Pancreas (tissue), 10 donors: ENCODE results near the gene VTA1. TPM values are rescaled to one million over a fixed set of nuclear protein-coding genes. Genes with fewer than 3 reads are reported as not detected.
A peak's percentile ranks its signal among the peaks of the same experiment; 100 is the strongest.
"Not testable (repeated sequence)": the region's sequence is repeated elsewhere in the genome, so short reads cannot be mapped to it uniquely, and the experiment has no call there.

ENCODE experiments used
- ATAC-seq, 4 donors: fragments of 200-7000 bp; cut with Tn5 transposase; one replicate each; pipeline versions ENCODE4 v1.8.0 to v1.9.1; 2020; ENCODE audit warnings: mild to moderate bottlenecking in 4 of 4, moderate library complexity in 4 of 4
- DNase-seq, 6 donors: peaks; one replicate each; pipeline ENCODE4 v3.0.0-alpha.2; 2020
- FAIRE-seq: peaks from 2 replicates; lab custom pipeline; 2012; peaks lifted over from hg19 to GRCh38; lab: Jason Lieb, UNC
- H3K27ac ChIP-seq, 4 donors: fragments of 200-600 bp; sonication (generic); 1 replicate in 3 of 4; 2 replicates in 1 of 4; pipeline versions ENCODE4 v1.5.0 to v1.8.0; 2020
- H3K27me3 ChIP-seq, 4 donors: fragments of 200-600 bp; one replicate each; pipeline ENCODE4 v1.8.0; 2021
- H3K36me3 ChIP-seq, 3 donors: fragments of 200-600 bp; sonication (generic) in 1 of 3; one replicate each; pipeline versions ENCODE4 v1.5.0 to v1.8.0; 2020 to 2021
- H3K4me1 ChIP-seq, 3 donors: fragments of 200-600 bp; one replicate each; pipeline ENCODE4 v1.8.0; 2021
- H3K4me3 ChIP-seq, 4 donors: fragments of 200-600 bp; sonication (generic) in 2 of 4; one replicate each; pipeline versions ENCODE4 v1.5.0 to v1.8.0; 2020 to 2021
- H3K9me3 ChIP-seq, 4 donors: fragments of 200-600 bp; one replicate each; pipeline ENCODE4 v1.8.0; 2021
- CTCF ChIP-seq, 4 donors: fragments of 200-600 bp; sonication (generic) in 3 of 4; IDR thresholded peaks; one replicate each; pipeline versions ENCODE4 v1.5.0 to v1.8.0; 2021; ENCODE audit warnings: antibody characterized with exemption in 4 of 4
- WGBS, 2 donors: extraction: QIAGEN DNeasy Blood & Tissue Kit; methylation state at CpG; one replicate each; pipeline ENCODE4 v1.1.7; 2013; 5-methylcytosine and 5-hydroxymethylcytosine counted together
- intact Hi-C, 3 donors: fragments of 100-400 bp; cut with DNase I; formaldehyde crosslinking; loops; one replicate each; pipeline versions ENCODE4 v1.11.1 to v1.14.2; 2022
- polyA plus RNA-seq, 2 donors: library from polyadenylated mRNA; stranded (reverse); fragments of 200-250 nt; gene quantifications; one replicate each; pipeline ENCODE4 v1.2.3, GENCODE V29; 2013
- total RNA-seq, 6 donors: library from RNA; stranded (reverse); fragmentation: NEBNext Ultra II Directional in 4 of 6; extraction: Animal tissue kit (Norgen Biotek cat#: 25700) in 4 of 6; gene quantifications; one replicate each; pipeline versions ENCODE4 v1.2.1 to v1.2.4, GENCODE V29; 2021 to 2023
- donor health status: healthy with polysubstance abuse.
- donor health status: DM: no; HTN: no; CAD: no; lungs with moderate emphysema.
- donor health status: DM: no; HTN: no; CAD: no.
- donor health status: control.
- donor health status: control.
- donor health status: Bipolar disorder and iron deficiency.
- donor health status: DM: yes; HTN: yes; CAD: no.
- donor health status: DM: no; HTN: no; CAD: no.
- donor health status: DM: no; HTN: no; CAD: no.
- donor health status: DM: yes; HTN: yes; CAD: no.

Gene VTA1
- total and polyA plus RNA-seq, 8 donors = 6.2 to 20.3 (median 14.1) TPM

DNA sequence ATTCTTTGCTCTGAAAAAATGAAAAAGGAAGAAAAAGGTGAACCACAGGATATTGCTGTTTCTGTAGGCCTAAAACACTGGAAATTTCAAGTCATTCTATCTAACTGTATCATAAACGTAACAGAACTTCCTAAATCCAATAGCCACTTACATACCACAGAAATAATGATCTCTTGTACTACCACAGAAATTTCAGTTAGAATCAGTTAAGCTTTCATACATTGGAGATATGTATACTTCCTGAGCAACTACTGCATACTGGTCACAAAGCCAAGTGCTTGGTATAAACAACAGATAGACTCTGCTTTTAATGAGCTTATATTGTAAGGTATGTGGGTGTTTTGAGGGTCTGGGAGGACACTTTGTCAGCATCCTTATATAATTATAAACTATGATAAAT, 38.6 kb downstream of the VTA1 start:
- no peak for TF ChIP-seq CTCF (IDR thresholded peaks at IDR 0.05)
- H3K36me3 ChIP-seq = no peaks in the 10 kb centered on the region
- no peaks in the 10 kb centered on the region for H3K4me1 ChIP-seq
- intact Hi-C loops = no loop called here
- no peak overlapping the region for H3K27ac ChIP-seq
- H3K9me3 ChIP-seq = no peaks in the 10 kb centered on the region
- FAIRE-seq (no peak), DNase-seq (no peak), ATAC-seq (no peak)
- H3K27me3 ChIP-seq = no peaks in the 10 kb centered on the region
- no peak overlapping the region for H3K4me3 ChIP-seq
- 91 to 97% methylated on average over 1 of the region's 1 CpG for WGBS, 2 donors

DNA sequence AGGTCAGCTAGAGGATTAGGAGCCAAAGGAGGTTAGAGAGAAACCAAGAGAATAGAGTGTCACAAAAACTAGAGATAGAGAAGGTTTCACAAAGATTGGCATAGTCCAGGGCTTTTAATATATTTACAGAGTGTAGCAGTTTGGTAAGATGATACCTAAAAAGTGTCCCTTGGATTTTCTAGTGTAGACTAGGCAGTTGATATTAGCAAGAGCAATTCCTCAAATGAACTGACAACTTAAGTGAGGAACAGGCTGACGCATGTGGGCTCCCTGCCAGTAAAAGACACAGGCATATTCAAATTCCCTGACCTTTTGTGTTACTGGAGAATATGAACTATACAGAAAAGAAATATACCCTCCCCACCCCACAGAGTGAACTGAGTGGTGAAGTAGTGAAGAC, 40.1 kb downstream of the VTA1 start:
- Histone ChIP-seq H3K27me3 (no peaks in the 10 kb centered on the region), H3K4me1 (no peaks in the 10 kb centered on the region), H3K4me3 (no peak overlapping the region), H3K27ac (no peak overlapping the region), H3K36me3 (no peaks in the 10 kb centered on the region), H3K9me3 (no peaks in the 10 kb centered on the region)
- no peak for TF ChIP-seq CTCF (IDR thresholded peaks at IDR 0.05)
- whole genome bisulfite sequencing, 2 donors = 21 to 40% methylated on average over 1 of the region's 1 CpG
- intact Hi-C loops = no loop called here
- FAIRE-seq (no peak), DNase-seq (peak in 1 of 6 donors; percentile 13), ATAC-seq (peak in 2 of 4 donors; percentile 56 to 63)

DNA sequence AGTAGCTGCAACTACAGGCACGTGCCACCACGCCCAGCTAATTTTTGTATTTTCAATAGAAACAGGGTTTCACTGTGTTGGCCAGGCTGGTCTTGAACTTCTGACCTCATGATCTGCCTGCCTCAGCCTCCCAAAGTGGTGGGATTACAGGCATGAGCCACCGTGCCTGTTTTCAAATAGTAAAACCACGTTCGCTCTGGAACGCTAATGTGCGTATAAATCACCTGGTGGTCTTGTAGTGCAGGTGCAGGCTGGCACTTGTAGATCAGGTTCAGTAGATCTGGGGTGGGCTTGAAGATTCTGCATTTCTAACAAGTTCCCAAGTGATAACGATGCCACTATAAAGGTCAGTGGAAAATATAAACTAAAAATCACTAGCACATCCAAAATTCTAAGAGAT, 41.3 kb downstream of the VTA1 start:
- H3K9me3 ChIP-seq, DNase-seq, H3K27ac ChIP-seq, H3K36me3 ChIP-seq, H3K4me3 ChIP-seq, FAIRE-seq, H3K4me1 ChIP-seq, intact Hi-C loops, H3K27me3 ChIP-seq, ATAC-seq: not testable (repeated sequence)
- WGBS, 2 donors = 97 to 98% methylated on average over 8 of the region's 8 CpGs

GRCh38 chr6:142189057-142189456, 42.0 kb downstream of the VTA1 start:
- intact Hi-C loops = no loop called here
- Histone ChIP-seq H3K4me3 (no peak overlapping the region), H3K27ac (no peak overlapping the region), H3K9me3 (no peaks in the 10 kb centered on the region), H3K4me1 (no peaks in the 10 kb centered on the region), H3K36me3 (no peaks in the 10 kb centered on the region), H3K27me3 (no peaks in the 10 kb centered on the region)
- FAIRE-seq = no peak
- TF ChIP-seq CTCF (IDR thresholded peaks at IDR 0.05) = no peak
- DNase-seq = no peak
- WGBS, 2 donors = 70 to 95% methylated on average over 2 of the region's 2 CpGs
- ATAC-seq = no peak

DNA sequence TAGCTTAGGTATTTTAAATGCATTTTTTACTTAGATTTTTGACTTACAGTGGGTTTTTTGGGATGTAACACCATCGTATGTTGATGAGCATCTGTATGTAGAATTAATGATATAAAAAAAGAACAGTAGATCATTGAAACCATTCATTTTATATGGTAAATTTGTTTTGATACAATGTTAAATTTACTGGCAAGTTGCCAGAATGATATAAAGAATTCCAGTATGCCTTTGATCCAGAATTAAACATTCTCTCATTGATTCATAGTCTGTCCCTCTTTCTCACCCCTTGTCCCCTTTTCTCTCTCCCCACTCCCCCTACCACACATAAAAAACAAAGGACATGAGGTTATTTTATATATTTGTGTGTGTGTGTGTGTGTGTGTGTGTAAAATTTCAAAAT, 45.3 kb downstream of the VTA1 start:
- Histone ChIP-seq H3K4me1 (peaks cover 0 to 4% (median 3%) of the 10 kb centered on the region in 3 donors), H3K9me3 (no peaks in the 10 kb centered on the region), H3K4me3 (no peak overlapping the region), H3K27me3 (no peaks in the 10 kb centered on the region), H3K36me3 (no peaks in the 10 kb centered on the region), H3K27ac (no peak overlapping the region)
- ATAC-seq (no peak), DNase-seq (no peak), FAIRE-seq (no peak)
- intact Hi-C loops = no loop called here
- 92 to 97% methylated on average over 1 of the region's 1 CpG for WGBS, 2 donors
- TF ChIP-seq CTCF (IDR thresholded peaks at IDR 0.05) = no peak
